ENCODE data around the gene DCP1B.

Gene DCP1B

DNA sequence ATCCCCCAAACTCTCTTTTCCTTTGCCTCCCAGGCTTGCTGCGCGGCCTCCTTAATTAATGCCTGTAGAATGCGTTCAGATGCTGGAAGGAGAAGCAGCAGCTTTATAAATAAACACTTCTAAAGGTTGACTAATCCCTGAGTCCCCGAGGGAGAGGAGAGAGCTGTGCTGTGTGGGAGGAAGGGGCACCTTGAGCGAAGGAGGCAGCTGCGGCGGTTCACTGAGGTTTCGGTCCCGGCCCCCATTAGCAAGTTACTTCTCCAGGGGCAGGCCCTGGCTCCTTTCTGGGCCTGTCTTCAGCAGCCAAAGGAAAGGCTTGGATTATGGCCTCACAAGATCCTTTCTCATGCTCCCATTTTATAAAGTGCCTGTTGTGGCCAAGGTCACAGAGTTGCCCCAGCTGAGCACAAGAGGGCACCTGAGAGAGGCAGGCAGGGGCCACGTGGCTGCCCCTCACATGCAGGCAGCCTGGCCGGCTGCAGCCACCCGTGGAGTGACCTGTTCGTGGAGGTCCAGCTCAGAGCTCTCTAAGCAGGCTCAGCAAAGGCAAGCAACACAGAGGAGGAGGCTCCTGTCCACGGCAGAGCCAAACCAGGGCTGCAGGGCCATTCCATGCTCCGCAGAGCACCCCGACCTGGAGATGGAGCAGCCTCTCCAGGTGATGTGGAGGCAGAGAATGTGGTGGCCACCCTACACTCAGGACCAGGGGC is 70.8 kb downstream of the DCP1B start:
- no peak for DNase-seq

DNA sequence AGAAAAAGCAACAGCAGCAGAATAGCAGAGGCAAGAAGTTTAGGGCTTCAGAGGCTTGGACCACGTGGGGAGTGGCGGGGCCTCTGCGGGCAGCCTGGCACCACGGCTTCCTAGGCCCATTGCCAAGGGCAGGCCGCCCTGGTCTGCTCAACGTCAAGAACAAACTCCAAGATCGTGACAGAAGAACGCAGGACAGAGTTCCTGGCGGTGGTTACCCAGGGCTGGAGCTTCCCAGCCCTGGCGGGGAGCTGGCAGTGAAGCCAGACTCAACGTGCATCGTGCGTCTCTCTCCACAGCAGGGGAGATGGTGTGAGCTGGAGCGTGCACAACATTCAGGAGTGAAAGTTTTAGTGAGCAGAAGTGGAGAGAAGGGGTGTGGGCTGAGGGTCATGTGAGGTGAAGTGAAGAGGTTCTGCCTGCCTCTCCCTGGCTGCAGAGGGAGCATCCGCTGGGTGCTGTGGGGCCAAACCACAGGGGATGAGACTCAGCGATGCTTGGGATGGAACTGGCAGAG is 71.9 kb downstream of the DCP1B start:
- no peak for DNase-seq

DNA sequence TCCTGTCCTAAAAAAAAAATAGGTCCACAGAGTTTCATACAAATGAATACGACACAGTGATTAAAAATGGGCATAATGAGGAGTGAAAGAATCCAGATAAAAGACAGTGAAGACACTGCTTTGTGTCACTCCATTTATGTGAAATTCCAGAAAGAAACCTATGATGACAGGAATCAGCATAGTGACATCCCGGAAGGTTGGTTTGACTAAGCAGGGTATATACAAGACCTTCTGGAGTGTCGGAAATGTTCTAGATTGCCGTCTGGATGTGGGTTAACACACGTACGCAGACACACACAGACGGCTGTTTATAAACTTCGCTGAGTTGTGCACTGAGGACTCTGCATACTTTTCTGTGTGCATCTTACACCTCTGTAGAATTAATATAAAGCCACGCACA is 72.6 kb downstream of the DCP1B start:
- no peak for DNase-seq

DNA sequence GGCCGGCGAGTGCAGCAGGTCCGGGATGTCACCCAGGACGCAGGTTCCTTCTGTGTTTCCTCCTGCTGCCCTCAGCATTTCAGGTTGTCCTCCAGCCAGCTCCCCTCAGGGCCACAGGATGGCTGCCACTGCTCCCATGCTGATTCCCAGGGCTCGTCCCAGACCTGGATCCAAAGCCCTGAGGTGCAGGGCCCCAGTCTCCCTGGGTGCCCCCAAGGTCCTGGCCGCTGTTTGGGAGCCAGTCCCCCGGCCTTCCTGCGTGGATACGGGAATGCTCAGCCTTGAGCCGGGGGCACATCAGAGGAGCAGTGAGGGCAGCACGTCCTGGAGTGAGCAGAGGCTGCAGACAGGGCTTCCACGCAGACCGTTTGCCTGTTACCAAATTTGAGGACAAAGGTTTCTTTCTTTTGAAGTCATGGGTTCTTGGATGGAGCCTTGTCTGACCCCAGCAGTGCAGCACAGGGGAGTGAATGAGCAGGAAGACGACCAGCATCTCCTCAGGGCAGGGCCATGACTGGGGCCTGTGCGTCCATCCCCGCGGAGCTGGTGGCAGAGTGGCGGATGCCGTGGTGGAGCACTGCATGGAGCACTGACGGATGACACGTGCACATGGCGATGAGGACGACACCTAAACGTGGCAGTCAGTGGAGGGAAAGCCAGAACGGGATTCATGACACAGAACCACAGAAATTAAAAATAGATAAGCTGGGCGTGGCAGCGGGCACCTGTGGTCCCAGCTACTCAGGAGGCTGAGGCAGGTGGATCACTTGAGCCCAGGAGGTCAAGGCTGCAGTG is 73.3 kb downstream of the DCP1B start:
- no peak for DNase-seq

DNA sequence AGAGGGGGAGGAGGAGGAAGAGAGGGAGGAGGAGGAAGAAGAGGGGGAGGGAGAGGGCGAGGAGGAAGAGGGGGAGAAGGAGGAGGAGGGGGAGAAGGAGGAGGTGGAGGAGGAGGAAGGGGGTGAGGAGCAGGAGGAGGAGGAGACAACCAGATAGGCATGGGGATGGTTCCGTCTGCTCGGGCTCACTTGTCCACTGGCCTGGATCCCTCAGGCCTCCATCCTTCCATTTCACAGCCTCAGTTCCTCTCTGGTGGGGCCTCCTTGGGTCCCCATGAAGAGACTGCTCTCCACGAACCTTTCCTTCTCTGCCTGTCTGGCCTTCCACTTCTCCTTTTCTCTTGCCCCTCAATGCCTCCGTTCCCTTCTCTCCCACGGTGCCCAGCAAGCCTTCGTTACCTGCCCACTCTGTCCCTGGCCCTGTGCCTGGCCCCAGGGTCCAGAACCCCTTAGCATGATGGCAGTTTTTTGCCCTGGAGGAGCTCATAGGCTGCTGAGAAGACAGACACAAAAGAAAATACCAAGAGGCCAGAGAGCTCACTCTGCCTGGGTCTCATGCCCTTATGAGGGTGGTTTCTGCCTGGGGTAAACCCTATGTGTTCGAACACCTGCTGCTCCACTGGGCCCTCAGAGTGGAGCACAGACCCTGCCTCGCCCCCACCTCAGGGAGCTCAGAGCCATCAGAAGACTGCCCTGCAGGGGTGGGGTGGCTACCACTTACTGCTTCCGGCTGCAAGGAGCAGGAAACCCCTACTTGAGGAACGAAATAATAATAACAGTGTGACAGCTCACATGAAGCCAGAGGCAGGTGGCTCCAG is 74.1 kb downstream of the DCP1B start:
- no peak for DNase-seq

DNA sequence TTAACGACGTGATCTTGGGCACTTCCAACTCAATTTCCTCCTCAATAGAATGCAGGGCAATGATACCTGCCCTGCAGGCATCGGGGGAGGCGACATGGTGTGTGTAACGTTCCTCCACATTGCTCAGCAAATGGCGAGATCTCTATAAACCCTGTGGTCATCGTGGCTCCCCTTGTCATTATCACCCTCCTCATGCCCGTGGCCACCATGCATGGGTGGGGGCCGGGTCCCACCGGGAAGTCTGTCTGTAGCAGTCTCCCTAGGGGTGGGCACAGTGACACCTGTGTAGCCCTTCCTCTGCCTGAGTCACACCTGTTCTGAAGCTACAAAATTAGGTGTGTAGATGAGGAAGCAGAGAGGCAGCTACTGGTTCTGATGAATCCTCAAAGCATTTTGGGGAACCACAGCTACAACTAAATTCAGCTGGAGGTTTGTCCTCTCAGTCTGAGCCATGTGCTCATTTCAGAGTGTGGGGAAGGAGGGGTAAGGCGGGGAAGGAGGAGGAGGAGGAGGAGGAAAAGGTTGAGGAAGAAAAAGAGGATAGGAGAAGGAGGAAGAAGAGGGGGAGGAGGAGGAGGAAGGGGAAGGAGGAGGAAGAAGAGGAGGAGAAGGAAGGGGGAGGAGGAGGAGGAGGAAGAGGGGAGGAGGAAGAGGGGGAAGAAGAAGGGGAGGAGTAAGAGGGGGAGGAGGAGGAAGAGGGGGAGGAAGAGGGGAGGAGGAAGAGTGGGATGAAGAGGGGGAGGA is 74.8 kb downstream of the DCP1B start:
- DNase-seq, result no peak

DNA sequence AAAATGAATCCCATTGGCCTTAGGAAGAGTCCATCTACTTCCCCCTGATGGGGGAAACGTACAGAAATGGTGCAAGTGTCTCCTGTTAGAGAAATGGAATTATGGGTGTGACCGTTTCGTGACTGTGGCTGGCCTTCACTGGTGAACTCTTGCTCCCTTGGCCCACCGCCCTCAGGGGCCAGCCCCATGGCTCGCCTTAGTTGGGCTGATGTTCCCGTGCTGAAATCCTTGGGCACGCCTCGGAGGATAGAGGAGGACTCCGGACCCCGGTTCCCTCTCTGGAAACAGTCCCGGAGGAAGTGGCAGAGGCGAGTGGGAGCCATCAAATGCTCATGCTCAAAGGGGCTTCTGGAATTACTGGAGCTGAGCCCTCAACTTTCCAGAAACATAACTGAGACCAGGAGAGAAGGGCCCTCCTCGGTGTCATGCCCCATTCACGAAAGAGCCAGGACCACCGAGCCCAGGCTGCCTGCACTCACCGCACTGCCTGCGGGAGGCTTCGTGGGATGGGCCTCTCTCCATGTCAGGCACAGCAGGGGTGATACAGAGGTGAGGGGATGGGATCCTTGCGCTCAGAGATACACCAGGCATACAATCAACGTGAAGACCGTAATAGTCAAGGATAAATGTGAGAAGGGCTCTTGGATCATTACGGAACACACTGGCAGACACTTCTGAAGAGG is 75.7 kb downstream of the DCP1B start:
- no peak for DNase-seq

DNA sequence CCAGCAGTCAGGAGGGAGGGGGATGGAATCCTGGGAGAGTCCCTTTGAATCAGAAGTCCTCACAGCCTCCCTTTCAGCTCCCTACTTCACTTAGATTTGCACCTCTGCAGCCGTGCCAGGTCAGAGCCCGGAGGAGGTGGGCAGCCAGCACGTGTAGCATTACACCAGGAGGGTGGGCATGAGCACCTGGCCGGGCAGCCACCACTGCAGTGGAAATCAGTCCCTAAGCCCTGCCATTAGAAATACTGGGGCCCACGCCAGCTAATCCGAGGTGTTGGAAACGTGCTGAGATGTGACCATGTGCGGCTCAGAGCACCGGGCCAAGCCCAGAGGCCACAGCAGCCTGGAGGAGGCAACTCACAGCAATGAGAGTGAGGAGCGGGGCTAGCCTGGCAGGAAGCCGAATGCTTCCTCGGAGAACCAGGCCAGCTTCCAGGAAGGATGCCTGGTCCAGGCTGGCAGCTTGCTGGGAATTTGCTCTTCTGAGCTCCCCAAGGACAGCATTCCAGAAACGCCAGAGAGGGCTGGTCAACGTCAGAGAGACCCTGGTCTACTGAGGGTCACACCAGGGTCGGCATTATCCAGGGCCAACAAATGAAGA is 76.4 kb downstream of the DCP1B start:
- DNase-seq, result no peak

DNA sequence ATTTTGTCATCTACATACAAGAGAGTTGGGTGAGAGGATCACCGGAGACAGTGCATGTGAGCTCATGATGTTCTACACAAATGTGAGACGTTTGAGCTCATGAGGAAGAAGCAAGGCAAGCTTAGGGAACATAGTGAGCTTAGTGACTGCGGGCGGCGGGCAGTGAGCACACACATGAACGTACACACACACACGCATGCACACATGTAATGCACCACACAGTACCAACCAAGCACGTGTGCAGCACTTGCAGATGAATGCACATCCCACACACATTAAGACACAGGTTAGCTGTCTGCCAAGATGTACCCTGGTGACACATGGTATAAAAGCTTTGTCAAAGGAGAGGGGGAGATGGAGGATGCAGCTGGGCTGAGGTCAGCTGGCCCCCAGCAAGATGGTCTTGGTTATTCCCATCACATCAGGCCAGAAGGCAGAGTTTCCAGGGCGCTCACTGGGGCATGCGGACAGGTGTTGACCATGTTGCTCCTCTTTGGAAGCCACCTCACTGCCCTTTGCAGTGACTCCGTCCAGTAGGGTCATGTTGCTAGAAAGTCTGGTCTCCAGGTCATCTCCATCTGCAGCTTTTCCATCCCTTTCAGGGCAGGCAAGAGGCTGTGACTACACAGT is 77.1 kb downstream of the DCP1B start:
- DNase-seq, result no peak

DNA sequence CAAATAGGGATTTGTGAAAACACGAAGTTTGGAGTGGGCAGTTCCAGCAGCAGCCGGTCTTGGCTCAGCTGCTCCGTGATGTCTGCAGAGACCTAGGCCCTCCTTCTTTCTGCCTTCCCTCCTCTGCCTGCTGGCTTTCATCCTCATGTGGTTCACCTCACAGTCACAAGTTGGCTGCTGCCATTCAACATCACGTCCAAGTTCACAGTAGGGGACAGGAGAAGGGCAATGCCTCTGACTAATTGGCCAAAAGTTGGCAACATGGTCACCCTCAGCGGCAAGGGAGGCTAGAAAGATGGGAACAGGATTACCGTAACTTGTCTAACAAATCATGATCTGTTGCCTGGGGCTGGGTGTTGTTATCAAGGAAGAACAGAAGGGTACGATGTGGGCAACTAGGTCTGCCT is 78.0 kb downstream of the DCP1B start:
- no peak for DNase-seq

DNA sequence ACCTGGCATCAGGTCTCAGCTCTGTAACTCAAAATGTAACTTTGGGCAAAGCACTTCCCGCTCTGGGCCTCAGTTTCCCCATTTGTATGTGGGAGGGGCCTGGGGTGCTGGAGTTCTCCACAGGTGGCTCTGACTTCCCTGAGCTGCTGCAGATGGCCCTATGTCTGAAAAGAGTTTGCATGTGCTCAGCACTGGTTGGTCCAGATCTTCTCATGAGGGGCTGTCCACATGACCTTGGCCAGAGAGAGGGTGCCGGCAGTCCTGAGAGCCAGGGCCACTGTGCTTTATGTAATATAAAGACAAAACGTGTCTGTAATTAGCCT is 78.6 kb downstream of the DCP1B start:
- DNase-seq, result no peak

DNA sequence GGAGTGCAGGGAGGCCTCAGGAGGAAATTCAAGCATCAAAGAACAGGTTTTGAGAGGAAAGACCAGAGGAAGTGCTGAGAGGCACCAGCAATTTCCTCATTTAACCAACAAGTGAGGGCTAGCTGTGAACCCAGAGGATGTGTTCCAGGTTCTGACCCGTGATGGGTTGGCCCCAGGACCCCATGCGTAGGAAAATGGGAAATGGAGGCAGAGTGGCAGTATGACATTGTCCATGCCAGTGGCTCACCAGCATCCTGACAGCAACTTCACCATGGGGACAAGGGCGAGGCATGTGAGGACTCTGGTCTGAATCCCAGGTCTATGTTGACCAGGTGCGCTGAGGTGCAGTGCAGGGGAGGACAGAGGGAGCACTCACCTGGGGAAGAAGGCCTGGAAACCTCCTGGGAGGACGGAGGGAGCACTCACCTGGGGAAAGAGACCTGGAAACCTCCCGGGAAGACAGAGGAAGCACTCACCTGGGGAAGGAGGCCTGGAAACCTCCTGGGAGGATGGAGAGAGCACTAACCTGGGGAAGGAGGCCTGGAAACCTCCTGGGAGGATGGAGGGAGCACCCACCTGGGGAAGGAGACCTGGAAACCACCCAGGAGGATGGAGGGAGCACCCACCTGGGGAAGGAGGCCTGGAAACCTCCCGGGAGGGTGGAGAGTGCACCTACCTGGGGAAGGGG is 79.1 kb downstream of the DCP1B start:
- DNase-seq, result no peak

DNA sequence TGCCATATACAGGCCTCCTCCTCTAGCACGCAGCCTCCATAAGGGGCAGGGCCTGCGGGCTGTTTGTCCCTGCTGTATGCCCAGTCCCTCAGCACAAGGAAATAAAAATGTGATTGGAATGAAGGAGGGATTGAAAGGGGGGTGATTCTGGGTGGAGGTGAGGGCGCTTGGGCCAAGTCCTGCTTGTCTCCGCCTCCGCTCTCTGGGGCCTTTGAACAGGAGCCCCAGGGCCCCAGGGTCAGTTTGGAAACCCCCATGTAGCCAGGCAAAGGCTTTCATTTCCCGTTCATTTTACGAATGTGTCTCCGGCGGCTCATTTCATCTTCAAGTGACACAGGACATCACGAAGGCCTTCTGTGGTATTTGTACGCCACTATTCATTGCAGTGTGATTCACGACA is 81.3 kb downstream of the DCP1B start:
- DNase-seq, result no peak

DNA sequence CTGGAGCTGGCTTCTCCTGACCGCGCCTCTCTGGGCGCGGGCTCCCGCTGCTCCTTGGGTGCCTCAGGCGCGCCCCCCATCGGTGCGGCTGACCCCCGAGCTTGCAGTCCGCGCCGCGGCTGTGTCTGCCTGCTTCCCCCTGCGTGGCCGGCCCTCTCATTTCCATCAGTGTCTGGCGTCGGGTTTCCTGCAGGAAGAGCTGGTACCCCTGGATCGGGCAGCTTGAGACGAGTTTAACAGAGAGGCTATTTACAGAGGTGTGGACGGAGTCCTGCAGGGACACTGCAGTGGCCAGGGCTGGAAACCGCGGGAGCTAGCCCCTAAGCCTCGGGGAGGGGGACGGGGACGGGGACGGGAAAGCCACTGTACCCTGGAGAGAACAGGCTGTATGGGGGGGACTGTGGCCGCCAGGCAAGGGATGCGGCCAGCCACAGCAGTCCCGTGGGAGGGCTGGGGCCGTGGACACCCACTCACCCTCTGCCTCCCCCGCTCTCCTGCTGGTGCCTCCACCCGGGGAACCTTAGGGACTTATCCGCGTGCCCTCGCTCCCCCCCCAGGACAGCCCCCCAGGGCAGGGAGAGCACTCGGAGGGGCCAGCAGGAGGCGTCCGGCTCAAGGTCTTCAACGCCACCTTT is 82.1 kb downstream of the DCP1B start:
- DNase-seq, result no peak

DNA sequence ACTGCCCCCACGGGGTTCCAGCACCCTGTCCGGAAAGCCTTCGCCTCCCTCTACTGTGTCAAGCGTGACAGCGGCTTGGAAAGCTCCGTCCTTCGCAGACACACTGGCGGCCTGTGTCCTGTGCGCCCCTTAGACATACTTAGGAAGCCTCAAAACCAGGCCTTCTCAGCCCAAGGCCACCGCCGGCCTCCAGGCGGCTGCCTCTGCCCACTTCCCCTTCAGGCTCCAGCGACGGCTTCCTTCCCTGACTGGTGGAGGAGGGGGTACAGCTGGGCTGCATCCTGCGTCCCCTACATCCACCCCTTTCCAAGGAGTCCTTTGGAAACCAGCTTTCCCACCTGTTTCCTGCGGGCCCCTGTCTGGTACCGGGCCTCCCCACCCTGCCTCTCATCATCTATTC is 83.3 kb downstream of the DCP1B start:
- peak; percentile 32 for DNase-seq

DNA sequence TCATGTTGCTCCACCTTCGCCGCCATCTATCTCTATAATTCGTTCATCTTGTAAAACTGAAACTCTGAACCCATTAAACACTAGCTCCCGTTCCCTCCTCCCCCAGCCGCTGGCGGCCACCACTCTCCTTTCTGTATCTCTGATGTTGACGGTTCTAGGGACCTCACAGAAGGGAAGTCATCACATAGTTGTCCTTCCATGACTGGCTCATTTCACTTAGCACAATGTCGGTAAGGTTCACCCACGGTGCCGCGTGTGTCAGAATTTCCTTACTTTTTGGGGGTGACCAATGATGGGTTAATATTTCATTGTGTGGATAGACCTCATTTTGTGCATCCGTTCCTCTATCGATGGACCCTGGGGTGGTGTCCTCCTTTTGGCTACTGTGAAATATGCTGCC is 83.8 kb downstream of the DCP1B start:
- DNase-seq, result no peak

DNA sequence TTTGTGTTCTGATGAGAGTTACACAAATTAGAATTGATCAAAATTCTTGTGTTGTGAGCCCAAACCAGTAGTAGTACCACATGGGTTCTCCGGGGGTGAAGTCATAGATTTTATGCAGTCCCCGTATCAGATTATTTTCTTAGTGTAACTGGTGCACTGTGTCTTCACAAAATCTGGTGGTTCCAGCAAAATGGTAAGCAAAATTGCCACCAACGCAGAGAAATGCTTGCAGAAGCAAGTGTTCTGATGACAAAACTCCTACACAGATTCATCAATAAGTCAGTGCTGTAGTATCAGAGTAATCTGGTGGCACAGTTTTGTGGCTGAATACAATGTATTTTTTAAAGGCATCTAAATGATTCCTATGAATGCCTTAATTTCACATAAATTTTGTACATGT is 84.5 kb downstream of the DCP1B start:
- DNase-seq, result no peak

DNA sequence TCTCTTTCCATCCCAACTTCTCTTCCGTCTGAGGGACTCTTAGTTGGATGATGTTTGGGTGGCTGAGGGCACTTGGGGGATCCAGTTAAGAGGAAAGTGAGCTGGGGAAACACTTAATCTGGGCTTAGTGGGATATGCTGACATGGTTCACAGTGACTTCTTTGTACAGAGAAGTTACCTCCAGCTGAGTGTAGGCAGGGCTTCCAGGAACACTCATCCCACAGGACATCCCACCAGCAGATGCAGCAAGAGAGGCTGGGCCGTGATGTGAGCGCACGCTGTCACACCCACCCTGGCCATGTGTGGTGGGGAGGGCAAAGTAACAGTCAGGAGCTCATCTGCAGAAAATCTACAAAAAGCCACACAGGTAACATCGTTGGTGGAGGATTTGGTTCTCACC is 85.0 kb downstream of the DCP1B start:
- DNase-seq, result no peak

DNA sequence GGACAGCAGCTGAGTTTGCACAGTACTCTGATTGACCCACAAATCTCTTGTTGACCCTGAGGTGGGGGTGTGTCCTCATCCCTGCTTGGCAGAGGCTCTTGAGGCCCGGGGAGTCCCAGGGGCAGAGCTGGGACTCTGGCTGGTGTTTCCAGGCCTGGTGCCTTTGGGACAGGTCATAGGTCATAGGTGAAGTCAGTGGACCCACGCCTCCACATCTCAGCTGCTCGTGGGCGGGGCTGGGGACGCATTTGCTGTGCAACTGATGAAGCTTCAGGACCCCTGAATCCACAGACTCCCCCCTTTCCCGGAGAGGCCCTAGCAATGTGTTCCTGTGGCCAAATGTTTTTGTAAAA is 85.4 kb downstream of the DCP1B start:
- DNase-seq, result no peak
